GM19372 (cell line): ENCODE measurements around the gene DPM2.

ENCODE experiments used
- ATAC-seq: cut with Tn5 transposase; IDR thresholded peaks from one replicate; pipeline ENCODE4 v1.9.1; 2021; ENCODE audit warnings: mild to moderate bottlenecking, low read depth, moderate library complexity; ENCODE audit not compliant: unreplicated experiment

The DPM2 gene

DNA sequence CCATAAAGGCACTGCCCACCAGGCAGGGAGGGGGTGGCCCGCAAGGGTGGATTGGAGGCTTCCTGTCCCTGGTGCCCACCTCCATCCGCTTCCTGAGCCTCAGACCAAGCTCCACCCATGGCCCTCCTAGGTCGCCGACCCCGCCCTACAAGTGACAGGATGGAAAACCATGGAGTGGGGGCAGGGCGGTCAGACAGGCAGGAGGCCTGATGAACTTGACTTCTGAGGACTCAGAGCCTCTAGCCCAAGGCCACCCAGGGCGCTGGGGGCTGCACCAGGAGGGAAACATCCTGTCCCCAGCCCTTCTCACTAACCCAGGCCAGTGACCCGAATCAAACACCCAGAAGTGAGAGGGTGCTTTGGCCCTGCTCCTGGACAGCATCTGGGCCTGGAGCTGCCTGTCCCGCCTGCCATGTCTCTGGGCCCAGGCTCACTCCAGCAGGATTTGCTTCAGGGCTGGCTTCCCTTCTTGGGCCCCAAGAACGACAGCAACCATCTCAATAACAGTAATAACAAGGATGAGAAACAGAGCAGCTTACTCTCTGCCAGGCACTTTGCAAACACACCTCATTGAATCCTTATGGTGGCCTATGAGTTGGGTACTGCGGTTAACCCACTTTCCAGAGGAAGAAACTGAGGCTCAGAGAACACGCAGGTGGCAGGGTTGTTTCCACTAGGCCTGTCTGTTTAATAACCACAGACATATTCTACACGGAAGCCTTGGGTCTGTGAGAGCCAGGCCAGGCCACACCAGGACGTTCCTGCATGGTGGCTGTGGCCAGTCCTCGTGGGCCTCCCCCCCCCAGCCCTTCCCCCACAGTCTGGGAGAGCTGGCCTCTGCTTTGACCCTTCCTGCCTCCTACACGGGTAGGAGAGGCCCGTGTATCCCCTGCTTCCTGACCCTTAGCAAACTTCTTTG is 33.8 kb downstream of the DPM2 start:
- ATAC-seq: no peak

DNA sequence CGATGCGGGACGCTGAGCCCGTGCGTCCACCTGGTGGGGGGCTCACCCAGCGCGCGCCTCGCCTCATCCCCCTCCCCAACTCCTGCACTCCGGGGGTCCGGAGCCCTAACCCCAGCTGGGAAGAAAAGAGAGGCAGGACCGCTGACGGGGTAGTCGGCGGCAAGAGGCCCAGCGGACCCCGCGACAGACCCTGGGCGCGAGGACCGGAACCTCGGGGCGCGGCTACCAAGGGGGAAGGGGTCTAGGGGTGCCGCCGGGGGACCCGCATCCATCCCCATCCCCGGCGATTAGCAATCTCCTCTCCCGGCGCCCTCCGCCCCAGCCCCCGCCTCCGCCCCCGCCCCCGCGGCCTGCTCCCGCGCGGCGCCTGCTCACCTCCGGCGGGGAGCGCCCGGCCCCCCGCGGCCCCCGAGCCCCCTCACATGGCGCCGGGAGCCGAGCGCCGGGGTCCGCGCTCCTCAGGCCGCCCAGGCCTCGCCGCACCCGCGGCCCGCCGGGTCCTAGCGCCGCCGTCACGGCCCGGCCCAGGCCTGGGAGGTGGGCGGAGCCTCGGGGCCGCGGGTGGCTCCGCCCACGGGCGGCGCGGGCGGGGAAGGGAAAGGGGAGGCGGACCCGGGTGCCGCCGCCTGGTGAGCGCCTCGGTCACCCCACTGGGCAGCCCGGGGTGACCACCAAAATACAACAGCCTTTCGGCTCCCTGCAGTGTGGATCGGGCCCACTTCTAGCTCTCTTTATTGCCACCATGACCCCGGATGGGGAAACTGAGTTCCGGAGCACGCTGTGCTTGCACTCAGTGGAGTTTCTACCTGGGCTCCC is 38.3 kb downstream of the DPM2 start, which contains the start of gene ST6GALNAC6:
Gene ST6GALNAC6, minus strand, starts transcription at position 476 of the 816 bp plus-strand sequence. CDS start 1,622 bp downstream, outside the sequence.
- peak; percentile 73 for ATAC-seq

DNA sequence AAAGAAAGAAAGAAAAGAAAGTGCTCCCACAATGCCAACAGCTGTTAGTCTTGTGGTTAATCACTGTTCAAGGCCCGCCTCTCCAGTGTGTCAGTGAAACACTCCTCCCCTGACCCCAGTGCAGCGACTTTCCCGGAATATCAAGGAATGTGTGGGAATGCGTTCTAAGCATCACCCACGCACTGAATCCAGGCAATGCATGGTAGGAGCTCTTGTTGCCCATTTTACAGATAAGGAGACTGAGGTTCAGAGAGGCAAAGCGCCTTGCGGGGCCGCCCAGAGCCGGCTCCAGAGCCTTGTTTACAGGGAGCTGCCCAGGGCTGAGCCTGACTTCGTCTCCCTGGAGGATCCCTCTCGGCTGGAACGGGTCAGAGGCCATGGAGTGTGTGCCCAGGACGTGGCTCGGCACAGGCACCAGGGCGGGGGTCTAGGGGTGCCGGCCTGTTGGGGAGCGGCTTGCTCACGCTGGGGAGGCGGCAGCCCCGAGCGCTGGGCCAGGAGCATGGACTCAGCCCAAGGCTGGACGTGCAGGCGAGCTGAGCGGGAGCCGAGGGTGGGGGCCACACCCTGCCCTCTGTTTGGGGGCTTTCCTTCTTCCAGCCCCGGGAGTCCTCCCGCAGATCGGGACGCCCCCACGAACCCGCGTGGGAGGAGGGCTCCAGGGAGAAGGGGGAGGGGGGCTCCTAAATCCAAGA is 39.1 kb downstream of the DPM2 start:
- ATAC-seq: no peak

DNA sequence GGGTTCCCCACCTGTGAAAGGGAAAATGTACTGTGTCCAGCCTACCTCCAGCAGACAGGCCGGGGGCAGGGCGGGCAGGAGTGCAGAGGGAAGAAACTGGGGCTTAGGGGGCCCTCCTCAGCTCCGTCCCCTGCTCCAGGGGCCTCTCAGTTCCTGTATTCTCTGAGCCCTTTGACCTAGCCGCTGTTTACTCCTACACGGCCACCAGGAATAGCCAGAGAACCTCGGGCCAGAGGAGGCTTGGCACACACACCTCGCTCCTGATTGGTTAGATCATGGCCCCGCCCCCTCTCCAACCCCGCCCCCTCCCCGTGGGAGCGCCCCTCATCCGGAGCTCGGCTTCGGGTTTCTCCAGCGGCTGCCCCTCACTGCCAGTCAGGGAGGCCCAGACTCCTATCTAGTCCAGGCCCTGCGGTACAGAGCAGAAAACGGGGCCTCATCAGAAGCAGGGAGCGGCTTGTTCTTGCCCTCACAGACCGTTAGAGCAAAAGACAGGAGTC is 40.4 kb downstream of the DPM2 start:
- ATAC-seq: no peak

DNA sequence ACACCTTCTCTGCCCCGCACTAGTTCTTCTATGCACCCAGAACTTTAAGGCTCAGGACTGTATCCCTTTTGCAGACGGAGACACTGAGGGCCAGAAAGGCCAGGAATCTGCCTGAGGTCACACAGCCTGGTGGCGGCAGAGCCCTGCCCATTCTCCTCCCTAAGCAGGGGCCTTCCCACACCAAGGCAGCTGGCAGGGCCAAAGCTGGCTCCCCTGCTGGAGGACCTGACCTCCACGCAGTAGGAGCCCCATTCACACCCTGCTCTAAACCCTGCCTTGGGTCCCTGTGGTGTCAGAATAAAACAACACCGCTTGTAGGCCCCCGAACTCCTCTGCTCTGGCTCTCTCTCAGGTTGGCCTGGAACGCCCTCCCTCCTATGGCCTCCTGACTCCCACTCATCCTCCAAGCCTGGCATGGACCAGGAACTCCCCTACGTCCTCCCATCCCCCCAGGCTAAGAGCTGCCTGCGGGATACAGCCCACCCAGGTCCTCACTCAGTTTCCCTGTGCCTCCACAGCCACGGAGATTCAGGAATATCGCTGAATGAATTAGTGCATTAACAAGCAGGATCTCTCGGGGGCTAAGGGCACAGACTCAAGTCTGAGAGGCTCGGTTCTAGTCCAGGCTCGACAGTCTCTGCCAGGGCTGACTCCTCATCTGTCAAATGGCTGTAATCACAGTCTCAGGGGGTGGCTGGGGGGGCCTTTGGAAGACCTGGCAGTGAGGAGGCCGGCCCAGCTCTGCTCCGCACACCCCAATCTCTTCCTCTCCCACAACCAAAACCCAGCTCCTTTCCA is 41.1 kb downstream of the DPM2 start:
- ATAC-seq: no peak

DNA sequence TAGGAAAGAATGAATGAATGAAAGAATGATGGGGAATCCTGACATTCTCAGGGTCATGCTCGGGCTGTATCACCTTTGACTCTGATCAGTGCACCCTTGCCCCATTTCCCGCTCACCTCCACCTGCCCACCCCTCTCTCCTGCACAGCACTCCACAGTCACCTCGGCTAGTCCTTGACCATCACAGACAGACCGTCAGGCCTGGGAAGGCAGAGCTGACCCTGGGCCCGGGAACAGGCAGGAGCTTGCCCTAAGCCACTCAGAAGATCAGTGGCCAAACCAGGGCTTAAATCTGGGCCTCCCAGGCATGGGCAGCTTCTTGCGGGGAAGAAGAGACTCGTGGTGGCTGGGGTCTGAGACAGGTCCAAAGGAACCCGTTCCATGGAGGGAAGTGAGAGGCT is 41.8 kb downstream of the DPM2 start:
- no peak for ATAC-seq

DNA sequence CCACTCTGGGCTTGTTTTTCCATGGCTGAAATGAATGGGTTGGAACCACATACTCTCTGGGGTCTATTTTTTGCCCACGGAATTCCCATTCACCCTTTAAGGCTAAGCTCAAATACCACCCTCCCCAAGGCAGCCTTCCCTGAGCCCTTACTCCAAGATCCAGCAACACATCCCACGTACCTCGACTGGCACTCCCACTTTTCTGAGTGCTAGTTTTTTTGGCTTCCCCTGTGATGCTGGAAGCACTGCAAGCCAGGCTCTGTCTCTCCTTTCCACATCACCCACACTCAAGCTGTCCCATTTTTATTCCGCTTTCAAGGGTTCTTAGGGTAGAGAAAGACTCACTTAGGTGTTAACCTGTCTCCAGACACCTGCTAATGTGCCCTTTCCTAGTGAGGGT is 44.3 kb downstream of the DPM2 start:
- ATAC-seq: no peak

DNA sequence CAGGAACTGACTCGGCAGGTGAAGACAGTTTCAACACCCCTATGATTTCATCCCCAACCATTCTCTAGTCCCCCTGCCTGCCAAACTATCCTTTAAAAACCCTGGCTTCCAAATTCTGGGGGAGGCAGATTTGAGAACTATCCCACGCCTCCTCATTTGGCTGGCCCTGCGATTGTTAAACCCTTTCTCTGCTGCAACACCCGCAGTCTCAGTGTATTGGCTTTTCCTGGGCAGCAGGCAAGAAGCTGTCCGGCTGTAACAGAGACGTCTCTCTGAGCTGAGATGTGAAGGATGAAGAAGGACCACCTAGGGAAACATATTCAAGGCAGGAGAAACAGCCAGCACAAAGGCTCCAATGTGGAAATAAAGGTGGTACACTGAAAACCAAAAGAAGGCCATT is 44.8 kb downstream of the DPM2 start:
- no peak for ATAC-seq

DNA sequence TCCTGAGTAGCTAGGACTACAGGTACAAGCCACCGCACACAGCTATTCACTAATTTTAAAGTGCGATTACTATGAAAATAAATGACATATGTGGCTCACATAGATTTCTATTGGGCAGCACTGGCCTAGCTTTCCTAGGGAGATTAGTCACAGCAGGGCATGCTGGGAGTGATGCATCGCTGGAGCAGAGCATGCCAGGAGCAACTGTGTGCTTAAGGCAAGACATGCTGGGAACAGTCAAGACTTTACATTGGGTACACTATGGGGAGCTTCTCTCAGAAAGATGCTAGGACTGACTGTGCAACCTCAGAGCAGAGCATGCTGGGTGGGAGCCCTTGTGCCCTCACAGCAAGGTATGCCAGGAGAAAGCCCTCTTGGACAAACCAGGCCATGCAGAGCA is 47.6 kb downstream of the DPM2 start:
- no peak for ATAC-seq

DNA sequence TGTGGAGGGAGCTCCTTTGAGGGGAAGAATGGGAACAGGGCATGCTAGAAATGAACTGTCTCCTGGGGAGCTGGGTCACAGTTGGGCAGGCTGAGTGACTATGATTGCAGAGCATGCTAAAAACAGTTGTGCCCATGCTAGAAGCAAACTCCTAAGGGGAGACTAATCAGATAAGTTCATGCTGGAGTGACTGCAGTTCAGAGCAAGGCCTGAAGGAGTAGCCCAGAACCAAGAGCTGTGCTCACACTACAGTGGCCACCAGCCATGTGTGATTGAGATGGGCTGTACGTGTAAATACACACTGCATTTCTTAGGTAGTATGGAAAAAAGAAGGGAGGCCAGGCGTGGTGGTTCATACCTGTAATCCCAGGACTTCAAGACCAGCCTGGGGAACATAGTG is 49.9 kb downstream of the DPM2 start:
- ATAC-seq: no peak

DNA sequence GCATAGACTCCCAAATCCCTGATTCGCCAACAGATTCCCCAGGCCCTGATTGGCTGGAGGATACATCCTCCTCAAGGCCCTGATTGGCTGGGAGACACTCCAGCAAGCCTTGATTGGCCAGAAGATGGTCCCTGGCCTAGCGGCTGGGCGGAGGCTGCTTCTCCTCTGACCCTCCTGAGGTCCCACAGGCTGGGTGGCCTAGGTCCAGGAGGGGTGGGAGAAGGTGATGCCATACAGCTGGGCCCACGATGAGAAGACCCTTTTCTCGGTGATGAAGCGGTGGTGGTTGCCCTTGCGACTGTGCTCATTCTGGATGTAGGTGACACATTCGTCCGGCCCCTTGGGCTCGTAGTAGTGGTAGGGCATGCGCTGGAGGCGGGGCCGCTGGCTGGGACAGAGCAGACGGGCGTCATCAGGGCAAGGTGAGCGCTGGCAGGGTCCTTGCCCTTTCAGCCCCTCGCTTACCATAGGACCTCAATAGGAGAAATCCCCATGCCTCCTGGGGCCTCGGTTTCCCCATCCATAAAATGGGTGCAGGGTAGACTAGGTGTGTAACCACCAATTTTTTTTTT is 51.2 kb downstream of the DPM2 start:
- ATAC-seq: no peak

DNA sequence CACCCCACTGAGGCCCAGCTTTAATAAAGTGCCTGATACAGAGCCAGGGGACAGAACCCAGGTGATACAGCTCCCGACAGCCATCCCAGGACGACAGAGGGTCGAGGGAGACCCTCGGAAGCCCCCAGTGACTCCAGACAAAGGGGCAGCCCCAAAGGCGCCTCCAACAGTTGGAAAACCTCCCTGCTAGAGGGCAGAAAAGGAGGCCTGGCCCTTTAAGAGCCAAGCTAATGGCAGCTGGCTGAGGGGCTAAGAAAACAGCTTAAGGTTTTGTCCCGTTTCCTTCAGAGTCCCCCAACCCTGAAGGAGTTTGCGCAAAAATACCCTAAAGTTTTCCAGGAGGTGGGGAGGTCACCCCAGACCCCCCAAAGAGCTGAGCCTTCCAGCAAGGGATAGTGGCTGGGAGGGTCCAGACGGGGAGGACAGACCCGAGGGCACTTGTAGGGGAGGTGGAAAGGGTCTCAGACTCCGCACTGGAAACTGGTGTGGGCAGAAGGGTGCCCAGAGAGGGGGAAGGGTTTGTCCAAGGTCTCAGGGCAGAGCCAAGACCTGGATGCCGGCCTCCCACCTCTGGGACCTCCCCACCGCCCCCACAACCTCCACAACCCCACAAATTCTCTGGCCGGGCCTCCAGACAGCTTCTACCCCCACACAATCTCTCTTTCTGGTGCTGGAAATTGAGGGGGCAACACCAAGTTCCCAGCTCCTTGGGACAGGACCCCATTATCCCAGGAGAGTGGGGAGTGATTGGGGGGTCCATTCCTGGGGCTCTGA is 52.0 kb downstream of the DPM2 start:
- ATAC-seq: no peak
